Endothelial cell of umbilical vein (primary cell): ENCODE data around the gene NFKB1. TPM values are rescaled to one million over a fixed set of nuclear protein-coding genes. Genes with fewer than 3 reads are reported as not detected.

Experiments used
- BruUV-seq: library from RNA; stranded (reverse); fragments of 400-500 nt; replicated peaks from 2 replicates; lab custom pipeline; 2021; lab: Mats Ljungman, UMichigan
- CTCF ChIA-PET: fragments of 300-600, 350-600 bp; sonication (Branson Sonifier 250); formaldehyde crosslinking; loops from one replicate; lab custom pipeline; 2021; ENCODE audit warnings: antibody characterized with exemption, inconsistent platforms; lab: Charles Lee
- POLR2A ChIA-PET: fragments of 300-600, 350-600 bp; sonication (Branson Sonifier 250); formaldehyde crosslinking; loops from one replicate; lab custom pipeline; 2021; ENCODE audit warnings: antibody characterized with exemption, inconsistent platforms; lab: Charles Lee
- DNase-seq: peaks from one replicate; pipeline ENCODE4 v3.0.0-alpha.2; 2011; ENCODE audit warnings: low read depth, low spot score
- FAIRE-seq: peaks from 2 replicates; lab custom pipeline; 2011; peaks lifted over from hg19 to GRCh38; lab: Jason Lieb, UNC
- H2AFZ ChIP-seq: 2 replicates; pipeline ENCODE4 v1.6.0; 2012; ENCODE audit warnings: low read depth, low read length, control low read depth, inconsistent platforms
- H3K27ac ChIP-seq: 2 replicates; pipeline ENCODE4 v1.5.1; 2011; ENCODE audit warnings: low read depth, mild to moderate bottlenecking, control low read depth, low read length, moderate library complexity; ENCODE audit not compliant: insufficient read depth
- H3K27me3 ChIP-seq, 2 experiments: 2 replicates each; pipeline versions ENCODE4 v1.6.0 to v1.6.1; 2011; ENCODE audit warnings: low read length in 2 of 2, mixed read lengths in 1 of 2; ENCODE audit not compliant: control insufficient read depth in 2 of 2, insufficient read depth in 2 of 2
- H3K36me3 ChIP-seq, 2 experiments: 2 replicates in 1 of 2; 3 replicates in 1 of 2; pipeline ENCODE4 v1.5.1; 2011; ENCODE audit warnings: low read length in 2 of 2, mild to moderate bottlenecking in 1 of 2, moderate library complexity in 1 of 2; ENCODE audit not compliant: control insufficient read depth in 2 of 2, insufficient read depth in 2 of 2; ENCODE audit errors: extremely low read depth in 1 of 2
- H3K4me1 ChIP-seq: 3 replicates; pipeline ENCODE4 v1.5.1; 2011; ENCODE audit warnings: mild to moderate bottlenecking, low read length; ENCODE audit not compliant: control insufficient read depth, insufficient read depth; ENCODE audit errors: extremely low read depth
- H3K4me2 ChIP-seq: 2 replicates; pipeline ENCODE4 v1.6.1; 2011; ENCODE audit warnings: low read length, control low read depth, mixed read lengths; ENCODE audit not compliant: insufficient read depth
- H3K4me3 ChIP-seq, 3 experiments: fragments of 200-600 bp in 1 of 3; sonication (generic), shearing (Covaris generic) in 1 of 3; replicated peaks in 1 of 3; 2 replicates each; pipeline ENCODE4 v1.5.1; 2011 to 2016; ENCODE audit warnings: control low read depth in 3 of 3, low read length in 3 of 3, mild to moderate bottlenecking in 2 of 3, inconsistent platforms in 1 of 3, low read depth in 1 of 3, moderate library complexity in 1 of 3; ENCODE audit not compliant: insufficient read depth in 1 of 3
- H3K79me2 ChIP-seq: 2 replicates; pipeline ENCODE4 v1.6.0; 2012; ENCODE audit warnings: low read length, inconsistent platforms; ENCODE audit not compliant: control insufficient read depth, insufficient read depth
- H3K9ac ChIP-seq: replicated peaks from 2 replicates; pipeline ENCODE3; 2011; ENCODE audit warnings: low read length, control low read depth; ENCODE audit not compliant: insufficient read depth; ENCODE audit errors: extremely low read depth
- H3K9me1 ChIP-seq: replicated peaks from 3 replicates; pipeline ENCODE4 v1.6.0; 2011; ENCODE audit warnings: mild to moderate bottlenecking, low read length; ENCODE audit not compliant: control insufficient read depth, insufficient read depth; ENCODE audit errors: extremely low read depth
- H3K9me3 ChIP-seq: replicated peaks from 2 replicates; pipeline ENCODE4 v1.5.1; 2012; ENCODE audit warnings: low read length, inconsistent platforms; ENCODE audit not compliant: control insufficient read depth, insufficient read depth
- H4K20me1 ChIP-seq: replicated peaks from 2 replicates; pipeline ENCODE3; 2011; ENCODE audit warnings: mild to moderate bottlenecking, low read length; ENCODE audit not compliant: control insufficient read depth, insufficient read depth; ENCODE audit errors: extremely low read depth
- EZH2 ChIP-seq: IDR thresholded peaks from 2 replicates; pipeline ENCODE4 v1.6.1; 2012; ENCODE audit warnings: borderline replicate concordance, low read depth, mild to moderate bottlenecking, moderate library complexity, low read length, inconsistent platforms; ENCODE audit not compliant: severe bottlenecking
- FOS ChIP-seq: IDR thresholded peaks from 2 replicates; pipeline ENCODE4 v1.6.1; 2011; ENCODE audit warnings: mild to moderate bottlenecking, low read length, moderate library complexity, borderline replicate concordance; ENCODE audit not compliant: insufficient read depth
- GATA2 ChIP-seq: IDR thresholded peaks from 2 replicates; pipeline ENCODE4 v1.7.0; 2011; ENCODE audit warnings: low read depth, mild to moderate bottlenecking, moderate library complexity, mixed read lengths, low read length; ENCODE audit not compliant: insufficient read length, insufficient read depth
- JUN ChIP-seq: IDR thresholded peaks from 2 replicates; pipeline ENCODE4 v1.6.1; 2011; ENCODE audit warnings: borderline replicate concordance, low read depth; ENCODE audit not compliant: insufficient read length, insufficient read depth
- MYC ChIP-seq: IDR thresholded peaks from one replicate; pipeline ENCODE4 v1.6.1; 2011; ENCODE audit warnings: mild to moderate bottlenecking, low read depth, low read length
- POLR2A ChIP-seq: IDR thresholded peaks from 2 replicates; pipeline ENCODE4 v1.6.1; 2012; ENCODE audit warnings: low read depth, mild to moderate bottlenecking, control low read depth, low read length
- POLR2AphosphoS5 ChIP-seq: IDR thresholded peaks from 2 replicates; pipeline ENCODE4 v1.6.1; 2012; ENCODE audit warnings: low read depth, mild to moderate bottlenecking, control low read depth, low read length, moderate library complexity; ENCODE audit not compliant: insufficient read depth
- dilution Hi-C: fragments of 300-500 bp; cut with MboI; formaldehyde crosslinking; loops from one replicate; pipeline ENCODE4 v1.15.0; 2019; ENCODE audit warnings: low sequenced_read_pairs; ENCODE audit not compliant: extremely low pct_ligation_motif_present
- intact Hi-C: fragments of 100-400 bp; cut with micrococcal nuclease; formaldehyde crosslinking; loops from one replicate; pipeline ENCODE4 v1.10.0; 2022
- polyA plus RNA-seq, 4 experiments: library from polyadenylated mRNA; depleted of rRNA in 3 of 4; stranded (reverse) in 3 of 4; unstranded in 1 of 4; fragments of >200 nt; gene quantifications; 2 replicates each; pipeline versions ENCODE4 v1.2.1 to v1.2.3, GENCODE V29; 2011 to 2012; ENCODE audit warnings: missing spikeins in 1 of 4
- total RNA-seq: library from RNA; stranded (reverse); gene quantifications from 2 replicates; pipeline ENCODE4 v1.2.3, GENCODE V29; 2021
- TF ChIP-seq, protein P1 (sequence below), 2 donors: IDR thresholded peaks; 1 replicate in 1 of 2; 2 replicates in 1 of 2; pipeline ENCODE4 v1.5.1; 2011; ENCODE audit warnings: low read length in 2 of 2, mild to moderate bottlenecking in 2 of 2, moderate library complexity in 2 of 2, control low read depth in 1 of 2, inconsistent platforms in 1 of 2, low read depth in 1 of 2; ENCODE audit not compliant: insufficient read depth in 1 of 2; ENCODE audit errors: extremely low read depth in 1 of 2
- TF ChIP-seq, protein P2 (sequence below): IDR thresholded peaks from 2 replicates; pipeline ENCODE4 v1.6.1; 2011; ENCODE audit not compliant: insufficient read depth, insufficient read length

Gene NFKB1
- total and polyA plus RNA-seq, 2 donors (not counting 3 experiments of a cell fraction or from before 2014, with no cell fraction given): 21.3 to 41.4 TPM

DNA sequence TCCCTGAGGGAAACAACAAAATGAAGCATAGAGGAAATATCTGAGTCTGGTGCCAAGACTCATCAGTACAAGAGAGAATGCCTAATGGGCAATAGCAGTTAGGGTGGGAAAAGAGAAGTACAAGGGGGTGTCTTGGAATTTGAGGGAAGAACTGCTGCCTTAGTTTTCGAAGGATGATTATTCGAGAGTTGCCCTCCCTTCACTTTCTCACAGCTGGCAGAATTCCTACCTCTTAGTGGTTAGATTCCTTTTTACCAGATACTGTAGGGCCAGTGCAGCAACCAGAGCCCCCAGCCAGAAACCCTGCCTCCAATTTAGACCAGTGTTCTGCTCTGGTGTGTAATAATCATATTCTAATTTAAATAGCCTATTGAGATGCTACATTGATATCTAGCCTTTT is 56.5 kb downstream of the NFKB1 start:
- CTCF ChIA-PET: no interaction called here
- DNase-seq (no peak), FAIRE-seq (no peak)
- Histone ChIP-seq H3K9ac (no peak overlapping the region), H3K9me1 (no peaks in the 10 kb centered on the region), H3K9me3 (no peaks in the 10 kb centered on the region), H3K36me3 (peaks cover 0 to 2% of the 10 kb centered on the region in 2 experiments), H3K4me3 (no peak overlapping the region), H3K4me1 (peaks cover 9% of the 10 kb centered on the region), H3K79me2 (peaks cover 5% of the 10 kb centered on the region), H4K20me1 (no peaks in the 10 kb centered on the region), H3K27me3 (no peaks in the 10 kb centered on the region), H2AFZ (no peak overlapping the region), H3K4me2 (no peak overlapping the region), H3K27ac (no peak overlapping the region)
- TF ChIP-seq EZH2 (no peak), FOS (no peak), POLR2AphosphoS5 (no peak), JUN (no peak), MYC (no peak)
- TF ChIP-seq, protein P1, sequence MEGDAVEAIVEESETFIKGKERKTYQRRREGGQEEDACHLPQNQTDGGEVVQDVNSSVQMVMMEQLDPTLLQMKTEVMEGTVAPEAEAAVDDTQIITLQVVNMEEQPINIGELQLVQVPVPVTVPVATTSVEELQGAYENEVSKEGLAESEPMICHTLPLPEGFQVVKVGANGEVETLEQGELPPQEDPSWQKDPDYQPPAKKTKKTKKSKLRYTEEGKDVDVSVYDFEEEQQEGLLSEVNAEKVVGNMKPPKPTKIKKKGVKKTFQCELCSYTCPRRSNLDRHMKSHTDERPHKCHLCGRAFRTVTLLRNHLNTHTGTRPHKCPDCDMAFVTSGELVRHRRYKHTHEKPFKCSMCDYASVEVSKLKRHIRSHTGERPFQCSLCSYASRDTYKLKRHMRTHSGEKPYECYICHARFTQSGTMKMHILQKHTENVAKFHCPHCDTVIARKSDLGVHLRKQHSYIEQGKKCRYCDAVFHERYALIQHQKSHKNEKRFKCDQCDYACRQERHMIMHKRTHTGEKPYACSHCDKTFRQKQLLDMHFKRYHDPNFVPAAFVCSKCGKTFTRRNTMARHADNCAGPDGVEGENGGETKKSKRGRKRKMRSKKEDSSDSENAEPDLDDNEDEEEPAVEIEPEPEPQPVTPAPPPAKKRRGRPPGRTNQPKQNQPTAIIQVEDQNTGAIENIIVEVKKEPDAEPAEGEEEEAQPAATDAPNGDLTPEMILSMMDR (IDR thresholded peaks at IDR 0.05; ENCODE audit: extremely low read depth in 1 of 2, insufficient read depth in 1 of 2, low read depth in 1 of 2, low read length in 2 of 2): no peak
- POLR2A ChIA-PET: no interaction called here
- no TSS peak for BruUV-seq
- intact Hi-C loops: no loop called here
- dilution Hi-C loops: no loop called here

DNA sequence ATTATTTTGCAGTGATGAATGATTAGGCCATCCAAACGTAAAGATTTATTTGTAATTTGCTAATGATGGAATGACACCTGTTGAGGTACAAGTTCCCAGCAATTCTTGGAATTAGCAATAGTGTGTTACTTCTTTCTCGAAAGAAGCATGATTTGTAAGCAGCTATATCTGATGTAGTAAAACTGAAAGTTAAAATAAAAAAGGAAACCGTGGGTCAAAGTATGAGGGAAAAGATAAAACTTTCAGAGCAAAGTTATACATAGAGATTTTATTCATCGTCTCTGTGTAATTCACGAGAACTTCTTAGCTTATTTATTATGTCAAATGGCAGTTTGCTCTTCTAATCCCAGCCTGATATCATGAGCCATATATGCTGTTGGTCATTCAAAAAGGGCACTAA is 59.0 kb downstream of the NFKB1 start:
- ChIA-PET CTCF (no interaction called here), POLR2A (no interaction called here)
- Histone ChIP-seq H3K9me1 (no peaks in the 10 kb centered on the region), H3K79me2 (peaks cover 5% of the 10 kb centered on the region), H3K27ac (no peak overlapping the region), H3K4me3 (no peak overlapping the region), H2AFZ (no peak overlapping the region), H3K4me1 (no peaks in the 10 kb centered on the region), H3K27me3 (no peaks in the 10 kb centered on the region), H3K4me2 (no peak overlapping the region), H3K9me3 (no peaks in the 10 kb centered on the region), H4K20me1 (no peaks in the 10 kb centered on the region), H3K36me3 (peaks cover 0 to 2% of the 10 kb centered on the region in 2 experiments), H3K9ac (no peak overlapping the region)
- FAIRE-seq (no peak), DNase-seq (peak; percentile 14)
- intact Hi-C loops (no loop called here), dilution Hi-C loops (no loop called here)
- TF ChIP-seq MYC (no peak), POLR2A (no peak), POLR2AphosphoS5 (no peak), GATA2 (no peak), JUN (no peak), FOS (no peak), EZH2 (no peak)
- TF ChIP-seq, protein P1 (IDR thresholded peaks at IDR 0.05; ENCODE audit: extremely low read depth in 1 of 2, insufficient read depth in 1 of 2, low read depth in 1 of 2, low read length in 2 of 2): no peak
- TF ChIP-seq, protein P2, sequence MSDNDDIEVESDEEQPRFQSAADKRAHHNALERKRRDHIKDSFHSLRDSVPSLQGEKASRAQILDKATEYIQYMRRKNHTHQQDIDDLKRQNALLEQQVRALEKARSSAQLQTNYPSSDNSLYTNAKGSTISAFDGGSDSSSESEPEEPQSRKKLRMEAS: no peak
- no TSS peak for BruUV-seq
